PC-9 (cell line): ENCODE results near the gene SERPIND1. TPM values are rescaled to one million over a fixed set of nuclear protein-coding genes. Genes with fewer than 3 reads are reported as not detected.

ENCODE experiments used
- BruUV-seq: library from RNA; stranded (reverse); fragments of 400-500 nt; replicated peaks from 2 replicates; lab custom pipeline; 2021; lab: Mats Ljungman, UMichigan
- CTCF ChIA-PET: fragments of 300-600 bp; sonication (Branson Sonifier 250); formaldehyde crosslinking; loops from one replicate; lab custom pipeline; 2022; ENCODE audit warnings: antibody characterized with exemption; lab: Charles Lee
- POLR2A ChIA-PET: fragments of 300-600 bp; sonication (Branson Sonifier 250); formaldehyde crosslinking; loops from one replicate; lab custom pipeline; 2022; ENCODE audit warnings: antibody characterized with exemption; ENCODE audit not compliant: unreplicated experiment; lab: Charles Lee
- DNase-seq, 2 experiments: peaks; one replicate each; pipeline versions ENCODE4 v3.0.0 to v3.0.0-alpha.2; 2015 to 2022; ENCODE audit warnings: mixed read lengths in 1 of 2
- H2AFZ ChIP-seq: fragments of 200-600 bp; sonication (generic); 2 replicates; pipeline ENCODE4 v1.8.1; 2017; ENCODE audit warnings: antibody characterized with exemption
- H3F3A ChIP-seq: fragments of 200-600 bp; sonication (generic); 2 replicates; pipeline ENCODE4 v1.8.1; 2017; ENCODE audit warnings: antibody characterized with exemption, mild to moderate bottlenecking, low read depth; ENCODE audit not compliant: insufficient read depth
- H3K27ac ChIP-seq: fragments of 200-600 bp; sonication (generic); 2 replicates; pipeline ENCODE4 v1.6.1; 2016; ENCODE audit warnings: mixed run types
- H3K27me3 ChIP-seq: fragments of 200-600 bp; sonication (generic); 2 replicates; pipeline ENCODE4 v1.6.1; 2016; ENCODE audit warnings: low read depth, mixed run types; ENCODE audit not compliant: insufficient read depth
- H3K36me3 ChIP-seq: fragments of 200-600 bp; sonication (generic); 2 replicates; pipeline ENCODE4 v1.6.1; 2016; ENCODE audit warnings: low read depth, mixed run types
- H3K4me1 ChIP-seq: fragments of 200-600 bp; sonication (generic); replicated peaks from 2 replicates; pipeline ENCODE4 v1.6.1; 2016; ENCODE audit warnings: mixed run types; ENCODE audit not compliant: insufficient read depth
- H3K4me2 ChIP-seq: fragments of 200-600 bp; sonication (generic); 2 replicates; pipeline ENCODE4 v1.6.1; 2017; ENCODE audit warnings: mixed run types
- H3K4me3 ChIP-seq: fragments of 200-600 bp; sonication (generic); 2 replicates; pipeline ENCODE4 v1.6.1; 2016; ENCODE audit warnings: mixed run types
- H3K79me2 ChIP-seq: fragments of 200-600 bp; sonication (generic); 2 replicates; pipeline ENCODE4 v1.6.1; 2017; ENCODE audit warnings: low read depth, mixed run types
- H3K9me2 ChIP-seq: fragments of 200-600 bp; sonication (generic); 2 replicates; pipeline ENCODE4 v1.8.1; 2017; ENCODE audit warnings: mild to moderate bottlenecking; ENCODE audit not compliant: insufficient read depth
- H3K9me3 ChIP-seq: fragments of 200-600 bp; sonication (generic); 2 replicates; pipeline ENCODE4 v1.8.1; 2016; ENCODE audit warnings: low read depth; ENCODE audit not compliant: insufficient read depth
- H4K20me1 ChIP-seq: fragments of 200-600 bp; sonication (generic); 2 replicates; pipeline ENCODE4 v1.8.1; 2017; ENCODE audit not compliant: insufficient read depth
- CTCF ChIP-seq: fragments of 200-600 bp; sonication (generic); conservative IDR thresholded peaks from 2 replicates; pipeline ENCODE4 v1.6.1; 2017; ENCODE audit warnings: mixed run types, antibody characterized with exemption, mild to moderate bottlenecking, moderate library complexity
- EZH2 ChIP-seq: fragments of 200-600 bp; sonication (generic); IDR thresholded peaks from 2 replicates; pipeline ENCODE4 v1.8.0; 2017; ENCODE audit warnings: antibody characterized with exemption, low read depth
- intact Hi-C: fragments of 100-400 bp; cut with micrococcal nuclease; formaldehyde crosslinking; loops from one replicate; pipeline ENCODE4 v1.10.0; 2022; ENCODE audit not compliant: unreplicated experiment
- total RNA-seq: library from RNA; stranded (reverse); gene quantifications from 2 replicates; pipeline ENCODE4 v1.2.3, GENCODE V29; 2021

The SERPIND1 gene
- total RNA-seq, 1 experiment from 2014 or later, result not detected

GRCh38 chr22:20811971-20812660 lies 38.2 kb downstream of the SERPIND1 start:
- H3K4me3 ChIP-seq, result no peak overlapping the region
- peaks cover 7% of the 10 kb centered on the region; the same call in 1 of the 2 replicates for H3K4me1 ChIP-seq
- H4K20me1 ChIP-seq, result no peaks in the 10 kb centered on the region
- H3K9me2 ChIP-seq, result no peaks in the 10 kb centered on the region
- BruUV-seq, result no TSS peak
- H3K27me3 ChIP-seq, result no peaks in the 10 kb centered on the region
- CTCF ChIA-PET, result no interaction called here
- H3K4me2 ChIP-seq, result no peak overlapping the region
- H3F3A ChIP-seq, result no peaks in the 10 kb centered on the region
- no peak overlapping the region for H3K27ac ChIP-seq
- no peak for DNase-seq
- no peaks in the 10 kb centered on the region for H3K36me3 ChIP-seq
- POLR2A ChIA-PET, result no interaction called here
- no peak for TF ChIP-seq CTCF
- no peak for TF ChIP-seq EZH2
- no peaks in the 10 kb centered on the region for H3K9me3 ChIP-seq
- intact Hi-C loops, result no loop called here
- H3K79me2 ChIP-seq, result no peaks in the 10 kb centered on the region
- H2AFZ ChIP-seq, result no peak overlapping the region

- TF ChIP-seq CTCF, result no peak
- TF ChIP-seq EZH2, result no peak
- Histone ChIP-seq H3F3A (no peaks in the 10 kb centered on the region), H3K4me3 (no peak overlapping the region), H3K9me3 (no peaks in the 10 kb centered on the region), H2AFZ (no peak overlapping the region), H3K9me2 (no peaks in the 10 kb centered on the region), H3K4me2 (no peak overlapping the region), H3K27me3 (no peaks in the 10 kb centered on the region), H3K36me3 (no peaks in the 10 kb centered on the region), H3K79me2 (no peaks in the 10 kb centered on the region), H3K4me1 (no peaks in the 10 kb centered on the region), H4K20me1 (no peaks in the 10 kb centered on the region), H3K27ac (no peak overlapping the region)
- no TSS peak for BruUV-seq
- CTCF ChIA-PET, result no interaction called here
- POLR2A ChIA-PET, result interaction anchor here (0.7 kb wide), 1 partner anchor 12 kb away, joined by 14 read pairs; no protein-coding TSS in a partner anchor
- intact Hi-C loops, result no loop called here
- no peak for DNase-seq
These were observed 39.1 kb downstream of the SERPIND1 start for GRCh38 chr22:20813056-20813455.

- POLR2A ChIA-PET, result no interaction called here
These were observed 40.4 kb downstream of the SERPIND1 start for GRCh38 chr22:20814221-20814808.

More at GRCh38 chr22:20814221-20814808, 40.4 kb downstream of the SERPIND1 start:
- no peak for DNase-seq
- Histone ChIP-seq H3K27me3 (no peaks in the 10 kb centered on the region), H3K27ac (no peak overlapping the region), H3K36me3 (no peaks in the 10 kb centered on the region), H4K20me1 (no peaks in the 10 kb centered on the region), H3K9me2 (no peaks in the 10 kb centered on the region), H3K4me2 (no peak overlapping the region), H3K4me3 (no peak overlapping the region), H3K9me3 (no peaks in the 10 kb centered on the region), H3F3A (no peaks in the 10 kb centered on the region), H3K4me1 (no peaks in the 10 kb centered on the region), H3K79me2 (no peaks in the 10 kb centered on the region), H2AFZ (no peak overlapping the region)
- intact Hi-C loops, result no loop called here
- no peak for TF ChIP-seq EZH2
- TF ChIP-seq CTCF, result no peak
- BruUV-seq, result no TSS peak
- CTCF ChIA-PET, result no interaction called here
